HepG2 (cell line): Measurements from ENCODE around the gene UCP3. TPM values are rescaled to one million over a fixed set of nuclear protein-coding genes. Genes with fewer than 3 reads are reported as not detected.

ENCODE experiments used
- ATAC-seq: fragments of 200-7000 bp; cut with Tn5 transposase; 3 replicates; pipeline ENCODE4 v1.9.1; 2020; ENCODE audit warnings: mild to moderate bottlenecking, moderate library complexity
- BruUV-seq: library from RNA; stranded (reverse); fragments of 400-500 nt; replicated peaks from 2 replicates; lab custom pipeline; 2021; lab: Mats Ljungman, UMichigan
- CTCF ChIA-PET: fragments of 300-600 bp; formaldehyde crosslinking; extraction: SDS; loops from one replicate; lab custom pipeline; 2021; ENCODE audit warnings: low total read pairs, inconsistent platforms, low intra/inter-chr PET ratio; lab: Yijun Ruan, JAX
- POLR2A ChIA-PET: fragments of 350-600 bp; sonication (Branson Sonifier 250); formaldehyde crosslinking; loops from one replicate; lab custom pipeline; 2020; ENCODE audit warnings: antibody characterized with exemption, inconsistent platforms; lab: Yijun Ruan, JAX
- DNase-seq: peaks from one replicate; pipeline ENCODE4 v3.0.0-alpha.2; 2015; ENCODE audit warnings: low spot score
- FAIRE-seq: peaks from 3 replicates; lab custom pipeline; 2011; peaks lifted over from hg19 to GRCh38; lab: Jason Lieb, UNC
- H2AFZ ChIP-seq: one replicate; pipeline ENCODE4 v1.6.1; 2011; ENCODE audit warnings: low read length, inconsistent platforms
- H3K27ac ChIP-seq: fragments of 300-600 bp; 3 replicates; pipeline ENCODE4 v1.8.0; 2011; ENCODE audit warnings: mixed run types, mild to moderate bottlenecking, mixed read lengths, low read length, inconsistent platforms; ENCODE audit not compliant: insufficient read depth; ENCODE audit errors: extremely low read length
- H3K27me3 ChIP-seq, 2 experiments: fragments of 200-600 bp in 1 of 2; 2 replicates in 1 of 2; 3 replicates in 1 of 2; pipeline versions ENCODE4 v1.6.0 to v1.8.0; 2011; ENCODE audit warnings: low read length in 2 of 2, mild to moderate bottlenecking in 2 of 2, moderate library complexity in 2 of 2, inconsistent platforms in 1 of 2; ENCODE audit not compliant: insufficient read depth in 2 of 2, control insufficient read depth in 1 of 2
- H3K36me3 ChIP-seq, 2 experiments: fragments of 200-600 bp in 1 of 2; replicated peaks in 1 of 2; 2 replicates in 1 of 2; 3 replicates in 1 of 2; pipeline versions ENCODE4 v1.5.1 to v1.8.0; 2011; ENCODE audit warnings: low read length in 2 of 2, inconsistent platforms in 1 of 2; ENCODE audit not compliant: insufficient read depth in 2 of 2, control insufficient read depth in 1 of 2
- H3K4me1 ChIP-seq: 2 replicates; pipeline ENCODE4 v1.5.1; 2012; ENCODE audit warnings: low read length, inconsistent platforms; ENCODE audit not compliant: insufficient read depth
- H3K4me2 ChIP-seq: 2 replicates; pipeline ENCODE4 v1.6.0; 2011; ENCODE audit warnings: low read depth, low read length, inconsistent platforms
- H3K4me3 ChIP-seq, 3 experiments: fragments of 200-600 bp in 1 of 3; sonication (generic), shearing (Covaris generic) in 1 of 3; replicated peaks in 1 of 3; 2 replicates each; pipeline ENCODE4 v1.5.1; 2011 to 2016; ENCODE audit warnings: low read length in 3 of 3, inconsistent platforms in 2 of 3, low read depth in 2 of 3, mild to moderate bottlenecking in 2 of 3, control low read depth in 1 of 3, mixed read lengths in 1 of 3; ENCODE audit not compliant: insufficient read depth in 1 of 3
- H3K79me2 ChIP-seq: one replicate; pipeline ENCODE4 v1.6.1; 2011; ENCODE audit warnings: low read length, inconsistent platforms; ENCODE audit not compliant: insufficient read depth
- H3K9ac ChIP-seq: 2 replicates; pipeline ENCODE4 v1.6.0; 2011; ENCODE audit warnings: mild to moderate bottlenecking, low read depth, low read length, inconsistent platforms; ENCODE audit not compliant: insufficient read depth
- H3K9me3 ChIP-seq: 2 replicates; pipeline ENCODE4 v1.5.1; 2012; ENCODE audit warnings: mild to moderate bottlenecking, low read length
- H4K20me1 ChIP-seq: 2 replicates; pipeline ENCODE4 v1.6.0; 2011; ENCODE audit warnings: inconsistent platforms, mild to moderate bottlenecking, low read length, moderate library complexity; ENCODE audit not compliant: insufficient read depth
- CCAR2 ChIP-seq: fragments of 200-400 bp; formaldehyde crosslinking; optimal IDR thresholded peaks from 2 replicates; pipeline ENCODE3; 2018; ENCODE audit warnings: low read depth, mild to moderate bottlenecking, low read length, moderate library complexity
- CEBPB ChIP-seq: IDR thresholded peaks from 2 replicates; pipeline ENCODE4 v1.6.1; 2011; ENCODE audit warnings: low read depth, low read length, improper control_type of control experiment, borderline replicate concordance
- FOSL1 ChIP-seq: sonication (generic); formaldehyde crosslinking; IDR thresholded peaks from 2 replicates; pipeline ENCODE4 v1.9.0; 2021; ENCODE audit warnings: missing genetic modification reagents, borderline replicate concordance
- FOSL2 ChIP-seq: sonication (generic); formaldehyde crosslinking; IDR thresholded peaks from 2 replicates; pipeline ENCODE4 v1.4.0; 2020; ENCODE audit warnings: missing genetic modification reagents
- HOMEZ ChIP-seq: IDR thresholded peaks from 2 replicates; pipeline ENCODE4 v1.6.1; 2016; ENCODE audit warnings: low read depth
- SIX1 ChIP-seq: sonication (generic); formaldehyde crosslinking; IDR thresholded peaks from 2 replicates; pipeline ENCODE4 v1.4.0; 2020; ENCODE audit warnings: missing genetic modification reagents, borderline replicate concordance
- SIX4 ChIP-seq: sonication (generic); formaldehyde crosslinking; IDR thresholded peaks from 2 replicates; pipeline ENCODE4 v1.4.0; 2020; ENCODE audit warnings: missing genetic modification reagents
- ZNF121 ChIP-seq: sonication (generic); formaldehyde crosslinking; IDR thresholded peaks from 2 replicates; pipeline ENCODE4 v1.5.0; 2020; ENCODE audit warnings: mild to moderate bottlenecking, missing genetic modification reagents
- ZNF562 ChIP-seq: sonication (generic); formaldehyde crosslinking; IDR thresholded peaks from 2 replicates; pipeline ENCODE4 v1.8.0; 2022; ENCODE audit warnings: missing genetic modification reagents, borderline replicate concordance
- ZNF607 ChIP-seq: sonication (generic); formaldehyde crosslinking; IDR thresholded peaks from 2 replicates; pipeline ENCODE4 v1.5.1; 2020; ENCODE audit warnings: missing genetic modification reagents, mild to moderate bottlenecking, borderline replicate concordance
- WGBS: methylation state at CpG from one replicate; pipeline ENCODE4 v1.1.6; 2017; ENCODE audit warnings: low lambda C conversion rate; 5-methylcytosine and 5-hydroxymethylcytosine counted together
- in situ Hi-C: cut with HindIII; loops from 2 replicates; pipeline ENCODE4 v1.10.0; 2017; ENCODE audit warnings: low pct_unique_long_range_greater_than_20kb; ENCODE audit not compliant: extremely low pct_ligation_motif_present
- intact Hi-C: fragments of 100-400 bp; cut with micrococcal nuclease; formaldehyde crosslinking; loops from one replicate; pipeline ENCODE4 v1.10.0; 2022; ENCODE audit not compliant: unreplicated experiment
- polyA plus RNA-seq, 8 experiments: library from polyadenylated mRNA; depleted of rRNA in 3 of 8; stranded (reverse) in 7 of 8; unstranded in 1 of 8; fragments of >200 nt; fragmentation: Illumina TruSeq in 4 of 8; extraction: Trizol in 4 of 8; gene quantifications; 2 replicates each; pipeline versions ENCODE4 v1.2.1 to v1.2.3, GENCODE V29; 2011 to 2016; ENCODE audit warnings: low read depth in 4 of 8, missing spikeins in 1 of 8, mixed read lengths in 1 of 8; ENCODE audit not compliant: insufficient read depth in 1 of 8
- total RNA-seq, 5 experiments: library from RNA; depleted of rRNA; stranded (reverse); fragments of >200 nt; fragmentation: Illumina TruSeq; extraction: Trizol; gene quantifications; 2 replicates each; pipeline ENCODE4 v1.2.3, GENCODE V29; 2016; ENCODE audit warnings: low read depth in 1 of 5

UCP3 gene
- total and polyA plus RNA-seq, 2 of the 13 experiments (the other 11 are each of a cell fraction or from before 2014, with no cell fraction given), result 0.37 TPM; not detected in 1

GRCh38 chr11:74057249-74058151 lies 48.6 kb upstream of the UCP3 start:
- Histone ChIP-seq H3K4me2 (no peak overlapping the region), H3K4me3 (no peak overlapping the region), H3K9ac (no peak overlapping the region), H3K9me3 (no peaks in the 10 kb centered on the region), H3K27me3 (no peaks in the 10 kb centered on the region), H4K20me1 (no peaks in the 10 kb centered on the region), H3K79me2 (no peaks in the 10 kb centered on the region), H3K27ac (no peak overlapping the region), H3K36me3 (no peaks in the 10 kb centered on the region; a peak in 1 of 5 replicates), H3K4me1 (peaks cover 12% of the 10 kb centered on the region; the same call in 1 of the 2 replicates), H2AFZ (no peak overlapping the region)
- in situ Hi-C loops, result no loop called here
- no TSS peak for BruUV-seq
- DNase-seq, result peak; percentile 9
- no peak for FAIRE-seq
- WGBS, result 97% methylated on average over 8 of the region's 8 CpGs
- intact Hi-C loops, result no loop called here
- CTCF ChIA-PET, result no interaction called here
- TF ChIP-seq FOSL2 (CRISPR knock-in tag) (peak; percentile 65), ZNF562 (no peak), ZNF121 (peak; percentile 51; the same call in 1 of the 2 replicates)
- POLR2A ChIA-PET, result no interaction called here
- no peak for ATAC-seq

DNA sequence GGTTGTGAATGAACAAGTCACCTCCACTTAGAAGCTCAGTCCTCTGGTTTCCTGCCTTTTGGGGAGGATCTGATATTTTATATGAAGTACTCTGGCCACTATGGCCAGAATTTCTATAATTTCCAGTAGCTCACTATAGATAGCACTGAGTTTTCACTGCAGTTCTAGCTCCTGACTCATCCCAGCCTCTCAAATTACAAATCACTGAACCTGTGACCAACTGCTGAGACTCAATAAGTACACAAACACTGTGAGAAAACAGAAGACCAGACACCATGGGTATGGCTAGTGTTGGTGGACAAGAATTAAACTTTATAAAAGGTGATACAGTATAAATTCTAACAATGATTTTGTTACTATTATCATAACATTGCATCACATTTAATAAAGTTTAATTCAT lies 47.1 kb upstream of the UCP3 start:
- Histone ChIP-seq H3K9me3 (no peaks in the 10 kb centered on the region), H3K27ac (no peak overlapping the region), H2AFZ (no peak overlapping the region), H3K36me3 (no peaks in the 10 kb centered on the region; a peak in 1 of 5 replicates), H4K20me1 (no peaks in the 10 kb centered on the region), H3K79me2 (no peaks in the 10 kb centered on the region), H3K4me1 (peaks cover 12% of the 10 kb centered on the region; the same call in 1 of the 2 replicates), H3K4me2 (no peak overlapping the region), H3K9ac (no peak overlapping the region), H3K27me3 (no peaks in the 10 kb centered on the region), H3K4me3 (no peak overlapping the region)
- BruUV-seq, result no TSS peak
- peak; percentile 40 for DNase-seq
- in situ Hi-C loops (no loop called here), intact Hi-C loops (no loop called here)
- CTCF ChIA-PET, result no interaction called here
- no peak for FAIRE-seq
- ATAC-seq, result peak; percentile 62; the same call in 2 of the 3 replicates
- 0 out of 2 replicates have a peak, but pooled peaks have one; percentile 17 for TF ChIP-seq HOMEZ (CRISPR knock-in tag)
- peak; percentile 61; the same call in 1 of the 2 replicates for TF ChIP-seq SIX1 (CRISPR knock-in tag)
- TF ChIP-seq CEBPB, result no peak
- TF ChIP-seq SIX4 (CRISPR knock-in tag), result 0 out of 2 replicates have a peak, but pooled peaks have one; percentile 49
- TF ChIP-seq FOSL2 (CRISPR knock-in tag), result 0 out of 2 replicates have a peak, but pooled peaks have one; percentile 26
- TF ChIP-seq CCAR2, result no peak
- TF ChIP-seq ZNF607, result no peak
- TF ChIP-seq FOSL1 (CRISPR knock-in tag), result no peak
- POLR2A ChIA-PET, result no interaction called here
